H9 (cell line): ENCODE results near the gene MYO10. TPM values are rescaled to one million over a fixed set of nuclear protein-coding genes. Genes with fewer than 3 reads are reported as not detected.

Experiments
- DNase-seq: peaks from one replicate; pipeline ENCODE4 v3.0.0-alpha.2; 2017
- H2AFZ ChIP-seq: one replicate; pipeline ENCODE4 v1.6.1; 2013; ENCODE audit warnings: mild to moderate bottlenecking, low read length, control low read depth, moderate library complexity
- H2AK5ac ChIP-seq: 2 replicates; pipeline ENCODE4 v1.6.1; 2013; ENCODE audit warnings: low read length, control low read depth, mixed read lengths; ENCODE audit not compliant: insufficient read length
- H2BK120ac ChIP-seq: one replicate; pipeline ENCODE4 v1.6.1; 2013; ENCODE audit warnings: low read depth, mild to moderate bottlenecking, low read length, control low read depth, inconsistent platforms; ENCODE audit not compliant: poor library complexity, severe bottlenecking
- H2BK12ac ChIP-seq: 2 replicates; pipeline ENCODE4 v1.6.1; 2013; ENCODE audit warnings: low read length, control low read depth, mixed read lengths, low read depth; ENCODE audit not compliant: insufficient read length
- H2BK15ac ChIP-seq: 2 replicates; pipeline ENCODE4 v1.6.1; 2013; ENCODE audit warnings: low read depth, low read length, control low read depth
- H2BK20ac ChIP-seq: one replicate; pipeline ENCODE4 v1.6.1; 2013; ENCODE audit warnings: low read depth, mild to moderate bottlenecking, low read length, control low read depth, inconsistent platforms; ENCODE audit not compliant: poor library complexity, severe bottlenecking
- H2BK5ac ChIP-seq: 2 replicates; pipeline ENCODE4 v1.6.1; 2013; ENCODE audit warnings: low read length, control low read depth, mixed read lengths; ENCODE audit not compliant: insufficient read length
- H3K14ac ChIP-seq: 2 replicates; pipeline ENCODE4 v1.6.1; 2013; ENCODE audit warnings: low read length, control low read depth; ENCODE audit not compliant: insufficient read depth
- H3K18ac ChIP-seq: 2 replicates; pipeline ENCODE4 v1.6.1; 2013; ENCODE audit warnings: low read depth, mild to moderate bottlenecking, mixed read lengths, low read length, control low read depth; ENCODE audit not compliant: insufficient read length
- H3K23ac ChIP-seq: 2 replicates; pipeline ENCODE4 v1.6.1; 2013; ENCODE audit warnings: low read length, control low read depth, mixed read lengths, low read depth; ENCODE audit not compliant: insufficient read length
- H3K23me2 ChIP-seq: 2 replicates; pipeline ENCODE4 v1.6.1; 2013; ENCODE audit warnings: low read depth, mild to moderate bottlenecking, mixed read lengths, low read length, control low read depth; ENCODE audit not compliant: insufficient read length, poor library complexity, severe bottlenecking
- H3K27ac ChIP-seq: 2 replicates; pipeline ENCODE4 v1.5.1; 2013; ENCODE audit warnings: low read length, control low read depth, mixed read lengths, low read depth; ENCODE audit not compliant: insufficient read length
- H3K27me3 ChIP-seq: 2 replicates; pipeline ENCODE4 v1.6.1; 2013; ENCODE audit warnings: low read length, control low read depth, inconsistent platforms; ENCODE audit not compliant: insufficient read depth
- H3K4ac ChIP-seq: 2 replicates; pipeline ENCODE4 v1.6.1; 2013; ENCODE audit warnings: low read depth, mild to moderate bottlenecking, control low read depth, inconsistent platforms, low read length, moderate library complexity
- H3K4me1 ChIP-seq: 2 replicates; pipeline ENCODE4 v1.6.1; 2013; ENCODE audit warnings: low read length, control low read depth, inconsistent platforms; ENCODE audit not compliant: insufficient read depth
- H3K4me2 ChIP-seq: 2 replicates; pipeline ENCODE4 v1.6.1; 2013; ENCODE audit warnings: low read length, control low read depth, mixed read lengths; ENCODE audit not compliant: insufficient read length, insufficient read depth
- H3K56ac ChIP-seq: 2 replicates; pipeline ENCODE4 v1.6.1; 2013; ENCODE audit warnings: low read depth, mild to moderate bottlenecking, mixed read lengths, low read length, control low read depth; ENCODE audit not compliant: insufficient read length
- H3K79me1 ChIP-seq: 2 replicates; pipeline ENCODE4 v1.6.1; 2013; ENCODE audit warnings: low read depth, mild to moderate bottlenecking, moderate library complexity, low read length, control low read depth, inconsistent platforms; ENCODE audit not compliant: insufficient read depth, poor library complexity, severe bottlenecking
- H3K79me2 ChIP-seq: 2 replicates; pipeline ENCODE4 v1.6.1; 2013; ENCODE audit warnings: low read length, control low read depth, inconsistent platforms; ENCODE audit not compliant: insufficient read depth
- H3K9ac ChIP-seq: 2 replicates; pipeline ENCODE4 v1.6.1; 2013; ENCODE audit warnings: low read length, control low read depth, mixed read lengths; ENCODE audit not compliant: insufficient read length; ENCODE audit errors: extremely low read depth
- H3K9me3 ChIP-seq: one replicate; pipeline ENCODE4 v1.6.1; 2013; ENCODE audit warnings: low read depth, low read length, inconsistent platforms; ENCODE audit not compliant: control insufficient read depth
- H3T11ph ChIP-seq: one replicate; pipeline ENCODE4 v1.6.1; 2013; ENCODE audit warnings: mild to moderate bottlenecking, low read length, control low read depth, inconsistent platforms
- H4K20me1 ChIP-seq: one replicate; pipeline ENCODE4 v1.6.1; 2013; ENCODE audit not compliant: control insufficient read depth, insufficient read length, insufficient read depth
- H4K5ac ChIP-seq: 2 replicates; pipeline ENCODE4 v1.6.1; 2013; ENCODE audit warnings: low read depth, mild to moderate bottlenecking, mixed read lengths, low read length, control low read depth; ENCODE audit not compliant: insufficient read length
- H4K8ac ChIP-seq: replicated peaks from 2 replicates; pipeline ENCODE4 v1.6.1; 2013; ENCODE audit warnings: low read length, control low read depth, mixed read lengths, low read depth; ENCODE audit not compliant: insufficient read length
- H4K91ac ChIP-seq: 2 replicates; pipeline ENCODE4 v1.6.1; 2013; ENCODE audit warnings: low read depth, mild to moderate bottlenecking, moderate library complexity, mixed read lengths, low read length, control low read depth; ENCODE audit not compliant: insufficient read length
- H3K27ac Mint-ChIP-seq, 3 experiments: 2 replicates in 2 of 3; 3 replicates in 1 of 3; pipeline ENCODE4 v1.8.0; 2020 to 2021; ENCODE audit warnings: mixed read lengths in 3 of 3, mild to moderate bottlenecking in 1 of 3, moderate library complexity in 1 of 3
- H3K27me3 Mint-ChIP-seq: 2 replicates; pipeline ENCODE4 v1.8.0; 2021; ENCODE audit warnings: low read depth, mild to moderate bottlenecking, moderate library complexity, mixed read lengths
- H3K36me3 Mint-ChIP-seq, 3 experiments: 2 replicates in 2 of 3; 3 replicates in 1 of 3; pipeline ENCODE4 v1.8.0; 2020 to 2021; ENCODE audit warnings: low read depth in 3 of 3, mixed read lengths in 3 of 3; ENCODE audit not compliant: insufficient read depth in 1 of 3
- H3K4me1 Mint-ChIP-seq, 2 experiments: 2 replicates each; pipeline ENCODE4 v1.8.0; 2020; ENCODE audit warnings: mixed read lengths in 2 of 2
- H3K4me3 Mint-ChIP-seq, 2 experiments: 2 replicates in 1 of 2; 3 replicates in 1 of 2; pipeline ENCODE4 v1.8.0; 2020 to 2021; ENCODE audit warnings: mild to moderate bottlenecking in 2 of 2, mixed read lengths in 2 of 2, moderate library complexity in 1 of 2
- H3K9me3 Mint-ChIP-seq, 2 experiments: 2 replicates in 1 of 2; 3 replicates in 1 of 2; pipeline ENCODE4 v1.8.0; 2020; ENCODE audit warnings: mild to moderate bottlenecking in 2 of 2, mixed read lengths in 2 of 2, moderate library complexity in 1 of 2
- CTCF ChIP-seq: fragments of 200-600 bp; sonication (generic); conservative IDR thresholded peaks from 3 replicates; pipeline ENCODE4 v1.8.0; 2021; ENCODE audit warnings: antibody characterized with exemption, mild to moderate bottlenecking
- whole genome bisulfite sequencing: extraction: QIAGEN DNeasy Blood & Tissue Kit; methylation state at CpG from one replicate; pipeline ENCODE4 v1.1.7; 2013; ENCODE audit warnings: missing lambda C conversion rate, low lambda C conversion rate, mixed read lengths; ENCODE audit not compliant: insufficient read length; ENCODE audit errors: extremely low coverage; 5-methylcytosine and 5-hydroxymethylcytosine counted together
- total RNA-seq: library from RNA; stranded (reverse); gene quantifications from 2 replicates; pipeline ENCODE4 v1.2.1, GENCODE V29; 2021

MYO10 gene
- total RNA-seq, 1 experiment from 2014 or later: 127 TPM

- Histone ChIP-seq H4K91ac (no peak overlapping the region), H2BK120ac (no peak overlapping the region), H3K9me3 (no peaks in the 10 kb centered on the region), H4K8ac (no peak overlapping the region), H3K4ac (no peak overlapping the region), H2BK20ac (no peak overlapping the region), H2AFZ (no peak overlapping the region), H3K27ac (no peak overlapping the region), H3K4me1 (peaks cover 32% of the 10 kb centered on the region), H3K4me2 (no peak overlapping the region), H3K23me2 (no peaks in the 10 kb centered on the region), H2AK5ac (no peak overlapping the region), H3K14ac (no peak overlapping the region), H3T11ph (no peak overlapping the region), H3K9ac (no peak overlapping the region), H3K27me3 (no peaks in the 10 kb centered on the region), H4K20me1 (no peaks in the 10 kb centered on the region), H2BK12ac (no peak overlapping the region), H3K56ac (no peak overlapping the region), H3K79me2 (no peaks in the 10 kb centered on the region), H3K23ac (no peak overlapping the region), H3K79me1 (no peaks in the 10 kb centered on the region), H2BK5ac (no peak overlapping the region), H4K5ac (no peak overlapping the region), H2BK15ac (no peak overlapping the region), H3K18ac (no peak overlapping the region)
- H3K27me3 Mint-ChIP-seq: no peaks in the 10 kb centered on the region
- peak overlapping the region; percentile 7 to 87 (median 37); a peak in 6 of 7 replicates for H3K27ac Mint-ChIP-seq
- no peak overlapping the region for H3K4me3 Mint-ChIP-seq
- H3K4me1 Mint-ChIP-seq: peaks cover 56 to 65% of the 10 kb centered on the region in 2 experiments
- WGBS: no CpG with 5 or more reads among the region's 3 CpGs
- peaks cover 0 to 4% of the 10 kb centered on the region in 2 experiments; a peak in 2 of 5 replicates for H3K9me3 Mint-ChIP-seq
- no peak for DNase-seq
- peaks cover 4 to 9% (median 6%) of the 10 kb centered on the region in 3 experiments for H3K36me3 Mint-ChIP-seq
- no peak for TF ChIP-seq CTCF
Measured at GRCh38 chr5:16862777-16863176, 73.3 kb downstream of the MYO10 start.
